NCI-H128 (cell line): Measurements from ENCODE around the gene ATAD1.

ENCODE experiments used
- DNase-seq: peaks from one replicate; lab custom pipeline; 2025; ENCODE audit not compliant: unreplicated experiment; lab: John Stamatoyannopoulos, UW

The ATAD1 gene

GRCh38 chr10:87720665-87721064, 97.4 kb downstream of the ATAD1 start:
- DNase-seq, result no peak

GRCh38 chr10:87716348-87716670, 101.7 kb downstream of the ATAD1 start:
- DNase-seq, result no peak

- DNase-seq, result no peak
These were observed 102.3 kb downstream of the ATAD1 start for GRCh38 chr10:87715552-87716347.

GRCh38 chr10:87713707-87714106, 104.3 kb downstream of the ATAD1 start:
- no peak for DNase-seq

- DNase-seq, result no peak
These were observed 105.0 kb downstream of the ATAD1 start for GRCh38 chr10:87712913-87713616.

GRCh38 chr10:87707254-87707653, 110.8 kb downstream of the ATAD1 start:
- no peak for DNase-seq

GRCh38 chr10:87706731-87707130, 111.3 kb downstream of the ATAD1 start:
- no peak for DNase-seq

GRCh38 chr10:87705339-87705738, 112.7 kb downstream of the ATAD1 start:
- no peak for DNase-seq

GRCh38 chr10:87703771-87704170, 114.3 kb downstream of the ATAD1 start:
- DNase-seq, result no peak

GRCh38 chr10:87702973-87703294, 115.1 kb downstream of the ATAD1 start:
- DNase-seq, result no peak

GRCh38 chr10:87702260-87702972, 115.6 kb downstream of the ATAD1 start:
- no peak for DNase-seq
